Measurements from ENCODE around the gene ZNF586.
A peak's percentile ranks its signal among the peaks of the same experiment; 100 is the strongest.
"Not testable (repeated sequence)": the region's sequence is repeated elsewhere in the genome, so short reads cannot be mapped to it uniquely, and the experiment has no call there.

The ZNF586 gene

DNA sequence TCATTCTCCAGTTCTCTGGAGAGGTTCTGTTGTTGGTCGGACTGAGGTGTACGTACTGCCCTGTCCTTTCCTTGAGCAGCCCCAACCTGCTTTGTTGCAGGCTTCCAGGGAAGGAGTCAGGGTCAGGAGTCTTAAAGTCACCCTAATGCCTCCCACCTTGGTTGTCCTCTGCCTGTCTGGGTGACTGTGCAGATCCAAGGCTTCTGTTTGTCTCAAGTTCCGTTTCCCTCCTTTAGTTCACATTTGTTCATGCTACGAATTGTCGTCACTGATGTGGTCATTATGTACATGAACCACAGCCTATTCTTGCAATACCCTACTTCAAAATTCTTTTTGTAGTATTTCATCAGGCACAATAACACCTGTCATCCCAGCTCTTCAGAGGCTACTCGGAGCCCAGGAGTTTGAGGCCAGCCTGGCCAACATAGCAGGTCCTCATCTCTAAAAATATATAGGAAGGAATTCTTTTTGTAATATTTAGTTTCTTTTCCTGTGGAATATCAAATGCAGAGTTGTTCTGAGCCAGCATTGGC lies 7.4 kb downstream of the ZNF586 start:
- no peak overlapping the region for H3K27ac Mint-ChIP-seq
- no peaks in the 10 kb centered on the region for H3K27me3 Mint-ChIP-seq (ENCODE audit: low read depth)
- H3K9me3 Mint-ChIP-seq: peaks cover 73% of the 10 kb centered on the region
- peaks cover 88% of the 10 kb centered on the region for H3K36me3 Mint-ChIP-seq (ENCODE audit: low read depth)
- H3K4me3 Mint-ChIP-seq: no peak overlapping the region
- peaks cover 5% of the 10 kb centered on the region for H3K4me1 Mint-ChIP-seq (ENCODE audit: low read depth)

DNA sequence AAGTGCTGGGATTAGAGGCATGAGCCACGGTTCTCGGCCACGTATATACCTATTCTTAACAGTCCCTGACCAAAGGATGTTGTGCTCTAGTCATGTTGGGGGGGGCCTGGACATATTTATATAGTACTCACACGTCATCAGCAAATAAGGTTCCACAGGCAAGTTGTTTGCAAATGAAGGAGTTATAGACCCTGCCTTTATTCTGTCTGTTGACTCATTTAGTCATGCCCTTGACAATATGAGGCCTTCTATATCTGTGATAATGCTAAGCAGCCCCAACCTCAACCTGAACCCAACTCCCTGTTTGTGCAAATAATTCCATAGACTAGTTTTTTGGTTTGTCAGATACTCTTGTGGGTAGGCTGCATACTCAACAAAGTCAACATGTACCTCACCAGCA lies 8.9 kb downstream of the ZNF586 start:
- peaks cover 64% of the 10 kb centered on the region for H3K9me3 Mint-ChIP-seq
- H3K27ac Mint-ChIP-seq: no peak overlapping the region
- peaks cover 78% of the 10 kb centered on the region for H3K36me3 Mint-ChIP-seq (ENCODE audit: low read depth)
- no peaks in the 10 kb centered on the region for H3K27me3 Mint-ChIP-seq (ENCODE audit: low read depth)
- no peak overlapping the region for H3K4me3 Mint-ChIP-seq
- peaks cover 3% of the 10 kb centered on the region for H3K4me1 Mint-ChIP-seq (ENCODE audit: low read depth)

DNA sequence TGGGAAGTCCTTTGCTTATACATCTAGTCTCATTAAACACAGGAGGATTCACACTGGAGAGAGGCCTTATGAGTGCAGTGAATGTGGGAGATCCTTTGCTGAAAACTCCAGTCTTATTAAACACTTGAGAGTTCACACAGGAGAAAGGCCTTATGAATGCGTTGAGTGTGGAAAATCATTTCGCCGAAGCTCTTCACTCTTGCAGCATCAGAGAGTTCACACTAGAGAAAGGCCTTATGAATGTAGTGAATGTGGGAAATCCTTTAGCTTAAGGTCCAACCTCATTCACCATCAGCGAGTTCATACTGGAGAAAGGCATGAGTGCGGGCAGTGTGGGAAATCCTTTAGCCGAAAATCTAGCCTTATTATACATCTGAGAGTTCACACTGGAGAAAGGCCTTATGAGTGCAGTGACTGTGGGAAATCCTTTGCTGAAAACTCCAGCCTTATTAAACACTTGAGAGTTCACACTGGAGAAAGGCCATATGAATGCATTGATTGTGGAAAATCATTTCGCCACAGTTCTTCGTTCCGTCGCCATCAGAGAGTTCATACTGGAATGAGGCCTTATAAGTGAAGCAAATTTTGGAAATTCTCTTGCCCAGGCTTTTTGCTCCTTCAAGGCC lies 9.9 kb downstream of the ZNF586 start:
- no peaks in the 10 kb centered on the region for H3K27me3 Mint-ChIP-seq (ENCODE audit: low read depth)
- no peak overlapping the region for H3K4me3 Mint-ChIP-seq
- H3K4me1 Mint-ChIP-seq (ENCODE audit: low read depth): no peaks in the 10 kb centered on the region
- H3K9me3 Mint-ChIP-seq: peaks cover 58% of the 10 kb centered on the region
- peaks cover 72% of the 10 kb centered on the region for H3K36me3 Mint-ChIP-seq (ENCODE audit: low read depth)
- no peak overlapping the region for H3K27ac Mint-ChIP-seq

DNA sequence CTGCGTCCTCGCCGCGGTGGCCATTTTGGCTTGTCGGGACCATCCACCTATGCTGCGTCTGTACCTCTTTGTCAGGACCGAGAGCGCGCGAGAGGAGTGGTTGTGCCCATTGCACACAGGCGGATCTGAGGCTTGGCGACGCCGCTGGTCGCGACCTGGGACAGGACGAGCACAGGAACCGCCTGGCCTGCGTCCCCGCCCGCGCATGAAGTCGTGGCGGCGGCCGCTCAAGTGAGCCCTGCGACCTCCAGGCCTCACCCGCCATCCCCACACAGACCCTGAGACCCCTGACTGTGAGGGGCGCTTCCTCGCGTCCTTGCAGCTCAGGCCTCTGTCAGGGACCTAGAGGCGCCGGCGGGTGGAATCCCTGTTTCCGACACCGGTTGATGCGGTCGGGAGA lies 16.8 kb downstream of the ZNF586 start:
- peaks cover 51% of the 10 kb centered on the region for H3K9me3 Mint-ChIP-seq
- H3K4me3 Mint-ChIP-seq: no peak overlapping the region
- H3K27me3 Mint-ChIP-seq (ENCODE audit: low read depth): no peaks in the 10 kb centered on the region
- H3K27ac Mint-ChIP-seq: no peak overlapping the region
- peaks cover 10% of the 10 kb centered on the region for H3K4me1 Mint-ChIP-seq (ENCODE audit: low read depth)
- peaks cover 59% of the 10 kb centered on the region for H3K36me3 Mint-ChIP-seq (ENCODE audit: low read depth)

DNA sequence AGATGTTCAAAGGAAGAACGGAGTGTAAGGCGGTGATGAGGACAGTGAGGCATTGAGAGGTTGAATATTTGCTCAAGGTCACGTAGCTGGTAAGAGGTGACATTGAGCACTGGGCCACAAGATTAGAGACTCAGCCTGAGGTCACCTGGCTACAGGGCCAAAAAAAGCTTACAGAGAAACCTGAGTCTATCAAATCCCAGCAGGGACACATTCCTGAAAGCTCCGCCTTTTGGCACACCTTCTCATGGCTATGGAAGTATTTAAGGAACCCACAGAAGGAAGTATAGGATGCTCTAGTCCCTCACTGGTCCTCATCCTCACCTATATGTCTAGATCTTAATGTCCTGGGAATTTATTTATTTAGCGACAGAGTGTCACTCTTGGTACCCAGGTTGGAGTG lies 17.4 kb downstream of the ZNF586 start:
- Mint-ChIP-seq H3K27me3 (ENCODE audit: low read depth) (no peaks in the 10 kb centered on the region), H3K4me1 (ENCODE audit: low read depth) (peaks cover 10% of the 10 kb centered on the region), H3K36me3 (ENCODE audit: low read depth) (peaks cover 60% of the 10 kb centered on the region), H3K9me3 (peaks cover 56% of the 10 kb centered on the region), H3K27ac (no peak overlapping the region), H3K4me3 (no peak overlapping the region)

DNA sequence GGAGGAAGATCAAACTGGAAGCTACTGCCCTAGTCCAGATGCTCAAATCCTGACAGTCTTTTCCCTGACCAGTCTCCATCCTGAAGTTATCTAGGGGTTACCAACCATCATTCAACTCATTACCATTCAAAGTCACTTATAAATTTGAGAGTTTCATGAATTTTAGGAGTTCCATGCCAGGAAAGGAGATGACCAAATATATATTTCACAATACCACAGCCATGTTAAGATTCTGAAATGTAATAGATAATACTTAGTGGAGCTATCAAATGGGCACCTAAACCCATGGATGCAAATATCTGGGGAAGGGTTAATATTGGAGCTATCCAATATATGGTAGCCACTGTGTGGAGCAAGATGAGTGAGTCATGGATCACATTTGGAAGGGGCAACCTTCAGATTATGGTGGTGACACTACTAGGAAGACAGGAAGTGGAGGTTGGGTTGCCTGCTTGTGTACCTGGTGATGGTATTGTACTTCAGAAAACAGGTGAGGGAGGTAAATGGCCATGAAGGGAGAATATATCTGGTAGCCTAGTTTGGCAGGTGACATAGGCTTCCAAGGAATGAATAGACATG lies 18.7 kb downstream of the ZNF586 start:
- Mint-ChIP-seq H3K9me3 (peaks cover 56% of the 10 kb centered on the region), H3K36me3 (ENCODE audit: low read depth) (peaks cover 61% of the 10 kb centered on the region), H3K4me1 (ENCODE audit: low read depth) (peaks cover 10% of the 10 kb centered on the region), H3K27me3 (ENCODE audit: low read depth) (no peaks in the 10 kb centered on the region), H3K4me3 (no peak overlapping the region), H3K27ac (no peak overlapping the region)

DNA sequence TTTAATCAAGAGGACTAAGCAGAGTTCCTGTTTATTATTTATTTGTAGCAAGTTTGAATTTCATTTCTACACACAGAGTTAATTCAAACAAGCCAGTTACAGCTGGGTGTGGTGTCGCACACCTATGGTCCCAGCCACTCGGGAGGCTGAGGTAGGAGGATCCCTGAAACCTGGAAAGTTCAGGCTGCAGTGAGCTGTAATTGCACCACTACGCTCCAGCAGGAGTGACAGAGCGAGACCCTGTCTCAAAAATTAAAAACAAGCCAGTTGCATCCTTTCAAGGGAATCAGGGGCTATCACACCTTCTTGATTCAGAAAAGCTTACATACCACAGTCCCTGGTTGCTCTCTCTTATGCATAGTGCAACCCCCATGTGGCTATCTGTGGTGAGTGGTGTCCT lies 19.8 kb downstream of the ZNF586 start:
- Mint-ChIP-seq H3K27ac (no peak overlapping the region), H3K27me3 (ENCODE audit: low read depth) (no peaks in the 10 kb centered on the region), H3K4me3 (no peak overlapping the region), H3K9me3 (peaks cover 56% of the 10 kb centered on the region), H3K36me3 (ENCODE audit: low read depth) (peaks cover 67% of the 10 kb centered on the region), H3K4me1 (ENCODE audit: low read depth) (peaks cover 10% of the 10 kb centered on the region)

DNA sequence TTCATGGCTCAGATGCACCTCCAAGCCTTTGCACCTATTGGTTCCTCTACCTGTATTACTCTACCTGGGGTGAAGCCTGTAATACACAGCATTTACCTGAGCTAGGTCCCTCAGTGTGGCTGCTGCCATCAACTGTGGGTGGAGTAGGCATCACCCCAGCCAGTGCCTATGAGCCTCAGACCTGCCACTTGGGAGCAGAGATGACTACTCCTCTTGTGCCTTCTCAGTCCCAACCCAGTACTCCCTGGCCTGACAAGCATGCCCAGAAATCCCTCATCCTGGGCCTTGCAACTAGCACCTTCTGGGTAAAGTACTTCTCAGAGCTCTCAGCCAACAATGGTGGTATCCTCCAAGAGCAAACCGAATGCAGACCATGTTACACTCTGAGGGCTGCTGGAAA lies 27.1 kb downstream of the ZNF586 start:
- not testable (repeated sequence) for H3K4me1 Mint-ChIP-seq (ENCODE audit: low read depth); H3K4me3 Mint-ChIP-seq; H3K27ac Mint-ChIP-seq; H3K27me3 Mint-ChIP-seq (ENCODE audit: low read depth)
- Mint-ChIP-seq H3K9me3 (peaks cover 18% of the 10 kb centered on the region), H3K36me3 (ENCODE audit: low read depth) (peaks cover 49% of the 10 kb centered on the region)

DNA sequence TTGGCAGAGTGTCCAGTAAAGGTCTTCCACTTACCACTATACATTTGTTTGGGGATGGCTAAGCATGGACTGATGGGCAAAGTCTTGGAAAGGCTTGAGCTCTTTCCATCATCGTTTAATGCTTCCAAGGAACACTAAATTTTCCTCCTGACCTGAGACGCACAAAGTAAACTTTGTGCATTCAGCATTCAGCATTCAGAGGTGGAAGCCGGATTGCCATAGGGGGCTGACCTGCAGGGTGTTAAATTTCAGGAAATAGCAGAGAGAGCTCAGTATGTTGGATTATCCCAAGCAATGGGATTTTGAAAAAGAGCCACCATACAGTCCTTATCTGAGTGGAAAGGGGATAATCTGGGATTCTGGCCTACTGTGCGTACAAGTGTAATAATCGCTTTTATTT lies 31.2 kb downstream of the ZNF586 start:
- H3K4me3 Mint-ChIP-seq: no peak overlapping the region
- no peak overlapping the region for H3K27ac Mint-ChIP-seq
- peaks cover 1% of the 10 kb centered on the region for H3K9me3 Mint-ChIP-seq
- no peaks in the 10 kb centered on the region for H3K27me3 Mint-ChIP-seq (ENCODE audit: low read depth)
- peaks cover 19% of the 10 kb centered on the region for H3K4me1 Mint-ChIP-seq (ENCODE audit: low read depth)
- peaks cover 46% of the 10 kb centered on the region for H3K36me3 Mint-ChIP-seq (ENCODE audit: low read depth)

DNA sequence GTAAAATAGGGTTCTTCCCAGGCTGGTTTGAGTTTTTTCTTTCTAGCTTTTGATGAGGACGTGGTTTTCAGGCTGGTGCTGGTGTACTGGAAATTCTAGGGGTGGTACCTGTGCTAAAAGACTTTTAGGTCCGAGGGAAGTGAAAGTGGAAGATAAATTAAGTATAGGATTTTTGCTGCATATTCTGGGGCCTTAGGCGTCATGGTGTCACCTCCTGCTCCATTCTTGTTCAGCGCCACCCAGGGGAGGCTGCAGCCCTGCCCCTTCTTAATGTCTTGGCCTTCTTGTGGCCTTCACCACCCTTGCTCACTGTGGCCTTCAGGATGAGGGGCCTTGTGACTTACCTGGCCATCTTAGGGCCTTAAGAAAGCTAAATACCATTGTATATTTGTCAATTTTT lies 32.8 kb downstream of the ZNF586 start:
- H3K4me1 Mint-ChIP-seq (ENCODE audit: low read depth): peaks cover 19% of the 10 kb centered on the region
- H3K27ac Mint-ChIP-seq: no peak overlapping the region
- no peaks in the 10 kb centered on the region for H3K27me3 Mint-ChIP-seq (ENCODE audit: low read depth)
- no peak overlapping the region for H3K4me3 Mint-ChIP-seq
- H3K9me3 Mint-ChIP-seq: no peaks in the 10 kb centered on the region
- peaks cover 44% of the 10 kb centered on the region for H3K36me3 Mint-ChIP-seq (ENCODE audit: low read depth)

DNA sequence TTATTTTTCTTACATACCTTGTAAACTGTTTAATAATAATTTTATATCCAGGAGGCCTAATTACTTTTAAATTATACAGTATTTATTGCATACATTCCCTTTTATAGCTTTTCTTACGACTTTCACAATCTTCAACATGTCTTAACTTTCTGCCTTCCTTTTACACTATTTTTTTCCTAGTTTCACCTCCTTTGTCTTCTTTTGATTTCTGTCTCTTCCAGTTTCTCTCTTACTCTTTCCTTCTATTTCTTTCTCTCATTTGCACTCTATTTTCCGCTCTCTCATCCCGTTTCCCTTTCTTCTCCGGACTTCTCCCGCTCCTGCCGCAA lies 33.8 kb downstream of the ZNF586 start:
- H3K9me3 Mint-ChIP-seq: no peaks in the 10 kb centered on the region
- no peaks in the 10 kb centered on the region for H3K27me3 Mint-ChIP-seq (ENCODE audit: low read depth)
- H3K27ac Mint-ChIP-seq: peak overlapping the region; percentile 50
- H3K36me3 Mint-ChIP-seq (ENCODE audit: low read depth): peaks cover 51% of the 10 kb centered on the region
- H3K4me3 Mint-ChIP-seq: peak overlapping the region; percentile 73
- peaks cover 19% of the 10 kb centered on the region for H3K4me1 Mint-ChIP-seq (ENCODE audit: low read depth)

DNA sequence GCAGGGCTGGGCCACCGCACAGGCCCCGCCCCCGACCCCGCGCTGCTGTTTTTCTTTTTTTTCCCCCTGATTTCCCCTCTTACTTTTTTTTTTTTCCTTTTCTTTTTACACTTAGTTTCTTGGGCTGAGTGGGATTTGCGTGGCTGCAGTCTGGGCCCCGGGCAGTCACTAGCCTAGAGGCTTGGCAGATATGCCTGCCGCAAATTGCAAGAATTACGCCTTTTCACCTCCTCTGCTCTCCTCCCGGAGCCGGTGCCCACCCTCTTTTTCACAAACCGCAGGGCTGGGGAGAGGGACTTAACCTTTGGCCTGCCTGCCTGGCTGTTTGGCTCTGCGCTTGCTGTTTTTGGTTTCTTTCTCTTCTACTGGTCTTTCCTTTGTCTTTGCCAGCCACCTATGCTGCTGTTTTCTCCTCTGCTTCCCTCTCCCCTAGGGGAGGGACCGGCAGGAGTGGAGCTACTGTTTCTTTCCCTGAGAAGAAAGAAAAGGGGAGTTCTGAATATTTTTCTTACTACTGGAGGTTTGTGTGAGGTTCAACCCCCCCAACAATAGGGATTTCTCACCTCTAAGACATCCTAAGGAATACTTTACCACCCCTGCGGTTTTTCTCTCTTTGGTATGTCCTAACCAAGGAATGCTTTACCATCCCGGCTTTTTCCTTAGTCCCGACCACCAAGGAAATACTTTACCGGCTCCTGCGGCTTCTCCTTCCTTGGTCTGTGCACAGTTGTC lies 34.3 kb downstream of the ZNF586 start:
- H3K4me1 Mint-ChIP-seq (ENCODE audit: low read depth): peaks cover 19% of the 10 kb centered on the region
- peak overlapping the region; percentile 50 for H3K27ac Mint-ChIP-seq
- peaks cover 56% of the 10 kb centered on the region for H3K36me3 Mint-ChIP-seq (ENCODE audit: low read depth)
- peak overlapping the region; percentile 73 for H3K4me3 Mint-ChIP-seq
- no peaks in the 10 kb centered on the region for H3K27me3 Mint-ChIP-seq (ENCODE audit: low read depth)
- H3K9me3 Mint-ChIP-seq: no peaks in the 10 kb centered on the region

DNA sequence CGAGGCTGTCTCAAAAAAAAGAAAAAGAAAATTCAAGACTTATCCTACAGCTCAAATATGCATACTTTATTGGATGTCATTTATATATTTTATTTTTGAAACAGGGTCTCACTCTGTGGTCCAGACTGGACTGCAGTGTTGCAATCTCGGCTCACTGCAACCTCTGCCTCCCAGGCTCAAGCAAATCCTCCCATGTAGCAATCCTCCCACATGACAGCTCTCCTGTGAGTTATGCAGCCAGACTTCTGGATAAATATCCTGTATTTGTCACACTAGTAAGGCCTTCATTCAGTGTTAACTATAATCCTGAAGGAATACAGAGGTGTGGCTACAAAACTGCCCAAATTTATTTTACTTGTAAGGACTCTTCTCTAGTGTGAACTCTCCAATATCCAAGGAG lies 38.1 kb downstream of the ZNF586 start:
- H3K27me3 Mint-ChIP-seq (ENCODE audit: low read depth): no peaks in the 10 kb centered on the region
- peaks cover 17% of the 10 kb centered on the region for H3K4me1 Mint-ChIP-seq (ENCODE audit: low read depth)
- no peak overlapping the region for H3K4me3 Mint-ChIP-seq
- no peaks in the 10 kb centered on the region for H3K9me3 Mint-ChIP-seq
- peaks cover 58% of the 10 kb centered on the region for H3K36me3 Mint-ChIP-seq (ENCODE audit: low read depth)
- no peak overlapping the region for H3K27ac Mint-ChIP-seq

DNA sequence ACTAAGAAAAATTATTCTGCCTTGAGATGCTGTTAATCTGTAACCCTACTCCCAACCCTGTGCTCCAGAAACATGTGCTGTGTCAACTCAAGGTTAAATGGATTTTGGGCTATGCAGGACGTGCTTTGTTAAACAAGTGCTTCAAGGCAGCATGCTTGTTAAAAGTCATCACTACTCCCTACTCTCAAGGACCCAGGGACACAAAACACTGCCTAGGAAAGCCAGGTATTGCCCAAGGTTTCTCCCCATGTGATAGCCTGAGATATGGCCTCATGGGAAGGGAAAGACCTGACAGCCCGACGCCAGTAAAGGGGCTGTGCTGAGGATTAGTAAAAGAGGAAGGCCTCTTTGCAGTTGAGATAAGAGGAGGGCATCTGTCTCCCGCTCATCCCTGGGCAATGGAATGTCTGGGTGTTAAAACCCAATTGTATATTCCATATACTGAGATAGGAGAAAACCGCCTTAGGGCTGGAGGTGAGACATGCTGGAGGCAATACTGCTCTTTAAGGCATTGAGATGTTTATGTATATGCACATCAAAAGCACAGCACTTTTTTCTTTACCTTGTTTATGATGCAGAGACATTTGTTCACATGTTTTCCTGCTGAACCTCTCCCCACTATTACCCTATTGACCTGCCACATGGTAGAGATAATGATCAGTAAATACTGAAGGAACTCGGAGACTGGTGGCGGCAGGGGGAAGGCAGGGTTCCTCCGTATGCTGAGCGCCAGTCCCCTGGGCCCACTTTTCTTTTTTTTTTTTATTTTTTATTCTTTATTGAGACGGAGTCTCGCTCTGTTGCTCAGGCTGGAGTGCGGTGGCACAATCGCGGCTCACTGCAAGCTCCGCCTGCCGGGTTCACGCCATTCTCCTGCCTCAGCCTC lies 41.2 kb downstream of the ZNF586 start:
- Mint-ChIP-seq H3K4me1 (ENCODE audit: low read depth) (peaks cover 28% of the 10 kb centered on the region), H3K36me3 (ENCODE audit: low read depth) (peaks cover 41% of the 10 kb centered on the region)
- H3K27ac Mint-ChIP-seq; H3K9me3 Mint-ChIP-seq; H3K4me3 Mint-ChIP-seq; H3K27me3 Mint-ChIP-seq (ENCODE audit: low read depth): not testable (repeated sequence)
